GM12801 (cell line): ENCODE data around the gene DNM3.

Experiments used
- TF ChIP-seq, protein P1 (sequence below): IDR thresholded peaks from one replicate; pipeline ENCODE4 v1.5.1; 2011; ENCODE audit warnings: control low read depth; ENCODE audit not compliant: insufficient read length; ENCODE audit errors: extremely low read depth

DNM3 gene

GRCh38 chr1:172141341-172141881, 300.1 kb downstream of the DNM3 start:
- TF ChIP-seq, protein P1, sequence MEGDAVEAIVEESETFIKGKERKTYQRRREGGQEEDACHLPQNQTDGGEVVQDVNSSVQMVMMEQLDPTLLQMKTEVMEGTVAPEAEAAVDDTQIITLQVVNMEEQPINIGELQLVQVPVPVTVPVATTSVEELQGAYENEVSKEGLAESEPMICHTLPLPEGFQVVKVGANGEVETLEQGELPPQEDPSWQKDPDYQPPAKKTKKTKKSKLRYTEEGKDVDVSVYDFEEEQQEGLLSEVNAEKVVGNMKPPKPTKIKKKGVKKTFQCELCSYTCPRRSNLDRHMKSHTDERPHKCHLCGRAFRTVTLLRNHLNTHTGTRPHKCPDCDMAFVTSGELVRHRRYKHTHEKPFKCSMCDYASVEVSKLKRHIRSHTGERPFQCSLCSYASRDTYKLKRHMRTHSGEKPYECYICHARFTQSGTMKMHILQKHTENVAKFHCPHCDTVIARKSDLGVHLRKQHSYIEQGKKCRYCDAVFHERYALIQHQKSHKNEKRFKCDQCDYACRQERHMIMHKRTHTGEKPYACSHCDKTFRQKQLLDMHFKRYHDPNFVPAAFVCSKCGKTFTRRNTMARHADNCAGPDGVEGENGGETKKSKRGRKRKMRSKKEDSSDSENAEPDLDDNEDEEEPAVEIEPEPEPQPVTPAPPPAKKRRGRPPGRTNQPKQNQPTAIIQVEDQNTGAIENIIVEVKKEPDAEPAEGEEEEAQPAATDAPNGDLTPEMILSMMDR: no peak

GRCh38 chr1:172142324-172142723, 301.0 kb downstream of the DNM3 start:
- TF ChIP-seq, protein P1: no peak

- TF ChIP-seq, protein P1: no peak
Measured at GRCh38 chr1:172143384-172144055, 302.2 kb downstream of the DNM3 start.

GRCh38 chr1:172144445-172145061, 303.3 kb downstream of the DNM3 start:
- TF ChIP-seq, protein P1: no peak

GRCh38 chr1:172145231-172145651, 303.9 kb downstream of the DNM3 start:
- TF ChIP-seq, protein P1: no peak

- TF ChIP-seq, protein P1: no peak
Measured at GRCh38 chr1:172145656-172146055, 304.4 kb downstream of the DNM3 start.

DNA sequence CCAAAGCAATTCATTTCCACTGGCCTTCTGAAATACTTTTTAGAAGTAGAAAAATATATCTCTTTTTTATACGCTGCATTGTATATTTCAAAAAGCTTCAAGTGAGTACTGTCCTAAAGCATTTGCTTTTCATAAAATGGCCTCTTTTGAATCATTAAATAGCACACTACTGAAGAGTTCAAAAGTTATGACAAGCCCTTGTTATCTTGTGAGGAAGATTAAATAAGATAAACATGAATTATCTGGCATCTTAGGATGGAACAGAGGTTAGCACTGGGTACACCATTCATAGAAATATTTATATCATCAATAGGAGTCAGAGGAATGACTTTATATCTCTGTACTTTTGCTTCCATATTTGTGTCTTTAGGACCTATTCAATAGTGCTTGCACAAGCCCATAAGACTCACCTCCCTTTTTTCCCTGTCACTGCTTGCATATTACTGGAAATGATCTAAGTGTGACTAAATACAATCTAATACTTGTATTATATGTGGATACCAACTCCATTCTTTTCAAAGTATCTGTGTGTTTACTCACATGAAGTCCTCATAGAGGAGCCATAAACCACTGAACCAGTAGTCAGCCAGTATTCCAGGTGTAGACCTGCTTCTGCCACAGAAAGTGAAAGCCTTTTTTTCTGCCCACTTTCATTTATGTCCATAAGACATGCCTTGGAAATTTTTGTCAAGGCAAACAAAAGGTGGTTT, 305.0 kb downstream of the DNM3 start:
- TF ChIP-seq, protein P1: no peak
